ENCODE data around the gene CLDN1.

CLDN1 gene

DNA sequence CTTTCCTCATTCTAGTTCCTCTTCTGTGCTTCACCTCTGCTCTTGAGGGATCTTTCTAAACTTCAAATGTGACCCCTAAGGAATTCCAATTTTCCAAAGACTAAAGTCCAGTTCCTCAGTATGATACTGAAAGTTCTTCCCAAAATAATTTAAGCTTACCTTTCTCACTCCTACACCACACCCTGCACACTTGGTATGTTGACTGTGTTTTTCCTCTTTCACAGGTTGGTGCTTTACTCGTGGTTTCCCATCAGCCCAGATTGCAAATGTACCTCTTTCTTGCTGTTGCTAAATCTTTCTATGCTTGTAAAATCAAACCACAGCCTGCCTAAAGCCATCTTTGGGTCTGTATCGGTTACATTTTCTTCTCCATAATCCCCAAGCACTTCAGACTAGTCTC lies 35.2 kb upstream of the CLDN1 start:
- Histone ChIP-seq H3K36me3 (ENCODE audit: control insufficient read depth in 1 of 2, insufficient read depth in 2 of 2, low read length in 2 of 2) (no peaks in the 10 kb centered on the region), H3K9me3 (ENCODE audit: control insufficient read depth in 1 of 2, low read length in 2 of 2) (peaks cover 0 to 2% of the 10 kb centered on the region in 2 donors), H3K4me1 (ENCODE audit: control insufficient read depth in 1 of 2, insufficient read depth in 2 of 2, low read length in 2 of 2) (no peaks in the 10 kb centered on the region), H3K9ac (ENCODE audit: low read depth in 1 of 2, low read length in 2 of 2) (no peak overlapping the region), H3K4me3 (ENCODE audit: low read depth in 1 of 2, low read length in 2 of 2) (no peak overlapping the region), H3K27me3 (ENCODE audit: control insufficient read depth in 1 of 2, insufficient read depth in 2 of 2, low read length in 2 of 2) (no peaks in the 10 kb centered on the region), H3K27ac (ENCODE audit: low read depth, low read length) (no peak overlapping the region)

DNA sequence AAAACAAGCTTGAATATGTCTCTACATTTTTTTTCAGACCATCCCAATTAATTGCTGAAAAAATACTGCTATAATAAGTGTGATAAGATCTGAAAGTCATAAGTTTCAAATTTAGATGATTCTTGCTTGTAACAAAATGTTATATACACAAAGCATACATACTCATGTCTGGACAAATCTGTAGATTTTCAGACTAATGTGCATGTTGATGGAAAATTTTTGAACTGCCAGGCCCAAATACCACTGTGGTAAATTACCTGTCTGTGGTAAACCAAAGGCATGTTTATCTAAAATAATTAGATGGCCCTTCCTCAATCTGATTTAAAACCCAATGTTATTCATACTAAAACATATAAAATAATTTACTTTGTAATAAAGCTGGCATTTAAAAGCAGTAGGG lies 34.0 kb upstream of the CLDN1 start:
- Histone ChIP-seq H3K9me3 (ENCODE audit: control insufficient read depth in 1 of 2, low read length in 2 of 2) (peaks cover 0 to 2% of the 10 kb centered on the region in 2 donors), H3K27me3 (ENCODE audit: control insufficient read depth in 1 of 2, insufficient read depth in 2 of 2, low read length in 2 of 2) (no peaks in the 10 kb centered on the region), H3K9ac (ENCODE audit: low read depth in 1 of 2, low read length in 2 of 2) (no peak overlapping the region), H3K36me3 (ENCODE audit: control insufficient read depth in 1 of 2, insufficient read depth in 2 of 2, low read length in 2 of 2) (no peaks in the 10 kb centered on the region), H3K27ac (ENCODE audit: low read depth, low read length) (no peak overlapping the region), H3K4me1 (ENCODE audit: control insufficient read depth in 1 of 2, insufficient read depth in 2 of 2, low read length in 2 of 2) (no peaks in the 10 kb centered on the region), H3K4me3 (ENCODE audit: low read depth in 1 of 2, low read length in 2 of 2) (no peak overlapping the region)

DNA sequence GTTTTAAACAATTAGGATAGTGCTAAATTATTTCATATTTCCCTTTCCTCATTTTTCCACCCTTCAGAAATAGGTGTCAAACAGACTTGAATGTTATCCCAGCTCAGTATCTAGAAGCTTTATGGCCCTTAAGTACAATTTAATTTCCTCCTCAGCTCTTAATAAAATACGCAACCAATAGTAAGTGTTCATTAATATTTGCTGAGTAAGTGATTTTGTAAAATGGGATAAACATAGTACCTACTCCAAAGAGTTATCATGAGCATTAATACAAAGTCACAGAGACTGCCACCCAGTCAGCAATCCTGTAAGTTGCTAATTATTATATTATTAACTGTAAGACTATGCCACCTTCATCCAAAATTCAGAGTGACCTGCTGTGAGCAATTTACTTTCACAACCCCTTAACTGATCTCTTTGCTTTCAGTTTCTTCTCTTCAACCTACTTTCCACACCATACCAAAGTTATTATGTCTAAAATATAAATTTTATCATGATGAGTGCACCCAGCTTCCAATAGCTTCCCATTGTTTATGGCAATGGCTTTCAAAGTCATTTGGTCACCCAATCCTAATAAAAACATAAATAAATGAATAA lies 30.7 kb upstream of the CLDN1 start:
- Histone ChIP-seq H3K4me3 (ENCODE audit: low read depth in 1 of 2, low read length in 2 of 2) (no peak overlapping the region), H3K36me3 (ENCODE audit: control insufficient read depth in 1 of 2, insufficient read depth in 2 of 2, low read length in 2 of 2) (no peaks in the 10 kb centered on the region), H3K27me3 (ENCODE audit: control insufficient read depth in 1 of 2, insufficient read depth in 2 of 2, low read length in 2 of 2) (no peaks in the 10 kb centered on the region), H3K27ac (ENCODE audit: low read depth, low read length) (no peak overlapping the region), H3K4me1 (ENCODE audit: control insufficient read depth in 1 of 2, insufficient read depth in 2 of 2, low read length in 2 of 2) (no peaks in the 10 kb centered on the region), H3K9me3 (ENCODE audit: control insufficient read depth in 1 of 2, low read length in 2 of 2) (peaks cover 0 to 2% of the 10 kb centered on the region in 2 donors), H3K9ac (ENCODE audit: low read depth in 1 of 2, low read length in 2 of 2) (no peak overlapping the region)

DNA sequence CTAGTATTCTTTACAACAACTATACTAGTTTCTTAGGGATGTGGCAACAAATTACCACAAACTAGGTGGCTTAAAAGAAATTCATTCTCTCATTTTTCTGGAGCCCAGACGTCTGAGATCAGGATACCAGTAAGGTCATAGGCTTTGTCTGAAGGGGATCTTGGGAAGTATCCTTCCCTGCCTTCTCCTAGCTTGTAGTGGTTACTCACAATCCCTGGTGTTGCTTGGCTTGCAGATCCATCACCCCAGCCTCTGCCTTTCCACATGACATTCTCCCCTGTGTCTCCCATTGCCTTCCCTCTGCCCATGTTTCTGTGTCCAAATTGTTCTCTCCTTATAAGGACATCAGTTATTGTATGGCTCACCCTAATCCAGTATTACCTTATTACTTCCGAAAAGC lies 24.3 kb upstream of the CLDN1 start:
- Histone ChIP-seq H3K9ac (ENCODE audit: low read depth in 1 of 2, low read length in 2 of 2) (no peak overlapping the region), H3K27ac (ENCODE audit: low read depth, low read length) (no peak overlapping the region), H3K36me3 (ENCODE audit: control insufficient read depth in 1 of 2, insufficient read depth in 2 of 2, low read length in 2 of 2) (no peaks in the 10 kb centered on the region), H3K4me1 (ENCODE audit: control insufficient read depth in 1 of 2, insufficient read depth in 2 of 2, low read length in 2 of 2) (peaks cover 10% of the 10 kb centered on the region in 2 donors), H3K4me3 (ENCODE audit: low read depth in 1 of 2, low read length in 2 of 2) (no peak overlapping the region), H3K27me3 (ENCODE audit: control insufficient read depth in 1 of 2, insufficient read depth in 2 of 2, low read length in 2 of 2) (no peaks in the 10 kb centered on the region), H3K9me3 (ENCODE audit: control insufficient read depth in 1 of 2, low read length in 2 of 2) (no peaks in the 10 kb centered on the region)

DNA sequence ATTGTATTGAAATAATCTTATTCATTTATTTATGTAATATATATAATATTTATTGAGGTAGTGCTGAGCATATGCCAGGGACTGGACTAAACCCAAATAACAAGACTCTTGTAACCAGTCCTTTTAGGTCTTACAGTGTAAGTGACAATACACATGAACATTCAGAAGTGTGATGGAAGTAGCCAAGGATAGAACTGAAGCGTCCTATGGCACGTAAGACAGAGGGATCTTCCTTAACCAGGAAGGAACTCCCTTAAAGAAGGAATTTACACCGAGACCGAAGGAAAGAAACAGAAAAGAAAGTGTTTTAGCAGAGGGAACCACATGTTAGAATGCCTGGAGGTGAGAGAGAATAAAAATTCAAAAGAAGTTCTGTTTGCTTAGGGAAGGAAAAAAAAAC lies 23.6 kb upstream of the CLDN1 start:
- H3K9ac ChIP-seq (ENCODE audit: low read depth in 1 of 2, low read length in 2 of 2): no peak overlapping the region
- H3K4me3 ChIP-seq (ENCODE audit: low read depth in 1 of 2, low read length in 2 of 2): no peak overlapping the region
- H3K27me3 ChIP-seq (ENCODE audit: control insufficient read depth in 1 of 2, insufficient read depth in 2 of 2, low read length in 2 of 2): no peaks in the 10 kb centered on the region
- H3K4me1 ChIP-seq (ENCODE audit: control insufficient read depth in 1 of 2, insufficient read depth in 2 of 2, low read length in 2 of 2): peaks cover 10% of the 10 kb centered on the region in 2 donors
- no peak overlapping the region for H3K27ac ChIP-seq (ENCODE audit: low read depth, low read length)
- H3K36me3 ChIP-seq (ENCODE audit: control insufficient read depth in 1 of 2, insufficient read depth in 2 of 2, low read length in 2 of 2): no peaks in the 10 kb centered on the region
- H3K9me3 ChIP-seq (ENCODE audit: control insufficient read depth in 1 of 2, low read length in 2 of 2): no peaks in the 10 kb centered on the region

DNA sequence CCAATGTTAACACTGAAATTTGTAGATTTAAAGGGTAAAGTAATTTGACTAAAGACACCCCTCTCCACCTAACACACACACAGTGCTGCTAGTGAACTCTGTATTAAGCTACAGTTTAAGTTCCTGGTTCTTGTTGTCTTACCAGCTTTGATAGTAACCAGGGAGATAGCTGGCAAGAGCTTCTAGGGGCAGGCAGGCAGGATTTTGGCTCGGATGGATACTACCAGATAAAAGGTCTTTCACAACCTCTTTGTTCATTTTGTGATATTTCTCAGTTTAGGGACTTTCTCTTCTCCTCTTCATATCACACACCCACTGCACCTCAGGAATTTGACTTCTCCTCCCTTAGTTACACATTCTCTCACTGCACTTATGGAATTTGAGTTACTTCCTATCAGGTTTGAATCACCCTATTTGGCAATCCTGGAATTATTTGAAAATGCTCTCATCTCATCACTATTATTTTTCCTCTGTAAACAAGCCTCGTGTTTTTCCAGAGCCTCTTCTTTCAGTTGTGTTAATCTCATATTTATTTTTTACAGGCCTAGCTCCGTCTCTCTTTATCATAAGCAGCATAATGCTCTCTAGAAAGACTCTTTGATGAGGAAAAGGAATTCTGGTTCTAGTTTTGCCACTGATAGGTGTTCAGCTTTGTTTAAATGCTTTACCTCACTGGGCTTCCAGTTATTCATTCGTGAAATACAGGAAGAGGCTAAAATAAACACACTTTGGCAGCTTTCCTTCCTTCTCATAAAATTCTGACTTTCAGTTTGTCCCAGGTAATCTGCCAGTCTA lies 23.0 kb upstream of the CLDN1 start:
- Histone ChIP-seq H3K9ac (ENCODE audit: low read depth in 1 of 2, low read length in 2 of 2) (no peak overlapping the region), H3K4me1 (ENCODE audit: control insufficient read depth in 1 of 2, insufficient read depth in 2 of 2, low read length in 2 of 2) (peaks cover 10% of the 10 kb centered on the region in 2 donors), H3K27ac (ENCODE audit: low read depth, low read length) (no peak overlapping the region), H3K36me3 (ENCODE audit: control insufficient read depth in 1 of 2, insufficient read depth in 2 of 2, low read length in 2 of 2) (no peaks in the 10 kb centered on the region), H3K27me3 (ENCODE audit: control insufficient read depth in 1 of 2, insufficient read depth in 2 of 2, low read length in 2 of 2) (no peaks in the 10 kb centered on the region), H3K4me3 (ENCODE audit: low read depth in 1 of 2, low read length in 2 of 2) (no peak overlapping the region), H3K9me3 (ENCODE audit: control insufficient read depth in 1 of 2, low read length in 2 of 2) (no peaks in the 10 kb centered on the region)

DNA sequence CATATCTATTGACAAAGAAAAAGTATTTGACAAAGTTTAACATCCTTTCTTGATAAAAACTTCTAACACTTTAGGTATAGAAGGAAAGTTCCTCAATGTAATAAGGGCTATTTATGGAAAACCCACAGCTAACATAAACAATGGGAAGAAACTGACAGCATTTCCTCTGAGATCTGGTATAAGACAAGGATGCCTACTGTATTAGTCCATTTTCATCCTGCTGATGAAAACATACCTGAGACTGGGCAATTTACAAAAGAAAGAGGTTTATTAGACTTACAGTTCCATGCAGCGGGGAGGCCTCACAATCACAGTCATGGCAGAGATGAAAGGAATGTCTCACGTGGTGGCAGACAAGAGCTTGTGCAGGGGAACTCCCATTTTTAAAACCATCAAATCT lies 17.8 kb upstream of the CLDN1 start:
- H3K4me1 ChIP-seq (ENCODE audit: control insufficient read depth in 1 of 2, insufficient read depth in 2 of 2, low read length in 2 of 2): peaks cover 4% of the 10 kb centered on the region in 2 donors
- no peak overlapping the region for H3K27ac ChIP-seq (ENCODE audit: low read depth, low read length)
- H3K9ac ChIP-seq (ENCODE audit: low read depth in 1 of 2, low read length in 2 of 2): no peak overlapping the region
- H3K9me3 ChIP-seq (ENCODE audit: control insufficient read depth in 1 of 2, low read length in 2 of 2): no peaks in the 10 kb centered on the region
- no peaks in the 10 kb centered on the region for H3K27me3 ChIP-seq (ENCODE audit: control insufficient read depth in 1 of 2, insufficient read depth in 2 of 2, low read length in 2 of 2)
- H3K36me3 ChIP-seq (ENCODE audit: control insufficient read depth in 1 of 2, insufficient read depth in 2 of 2, low read length in 2 of 2): no peaks in the 10 kb centered on the region
- no peak overlapping the region for H3K4me3 ChIP-seq (ENCODE audit: low read depth in 1 of 2, low read length in 2 of 2)

DNA sequence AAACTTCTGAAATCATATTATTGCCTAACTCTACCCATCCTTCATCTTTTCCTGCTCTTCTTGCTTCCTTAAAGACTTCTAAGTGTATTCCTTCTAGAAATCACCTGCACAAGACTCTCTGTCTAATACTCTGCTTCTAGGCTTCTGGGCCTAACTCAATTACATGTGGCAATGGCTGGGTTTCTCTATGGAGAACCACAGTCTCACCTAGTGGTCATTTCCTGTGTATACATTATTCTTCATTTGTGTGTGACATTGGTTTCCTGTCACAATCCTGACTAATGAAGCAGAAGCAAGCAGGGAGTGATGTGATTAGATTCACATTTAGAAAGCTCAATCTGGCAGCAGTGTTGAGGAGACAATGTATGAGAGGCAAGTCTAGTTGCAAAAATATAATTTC lies 16.9 kb upstream of the CLDN1 start:
- Histone ChIP-seq H3K9me3 (ENCODE audit: control insufficient read depth in 1 of 2, low read length in 2 of 2) (no peaks in the 10 kb centered on the region), H3K27me3 (ENCODE audit: control insufficient read depth in 1 of 2, insufficient read depth in 2 of 2, low read length in 2 of 2) (no peaks in the 10 kb centered on the region), H3K4me1 (ENCODE audit: control insufficient read depth in 1 of 2, insufficient read depth in 2 of 2, low read length in 2 of 2) (no peaks in the 10 kb centered on the region), H3K4me3 (ENCODE audit: low read depth in 1 of 2, low read length in 2 of 2) (no peak overlapping the region), H3K27ac (ENCODE audit: low read depth, low read length) (no peak overlapping the region), H3K36me3 (ENCODE audit: control insufficient read depth in 1 of 2, insufficient read depth in 2 of 2, low read length in 2 of 2) (no peaks in the 10 kb centered on the region), H3K9ac (ENCODE audit: low read depth in 1 of 2, low read length in 2 of 2) (no peak overlapping the region)

DNA sequence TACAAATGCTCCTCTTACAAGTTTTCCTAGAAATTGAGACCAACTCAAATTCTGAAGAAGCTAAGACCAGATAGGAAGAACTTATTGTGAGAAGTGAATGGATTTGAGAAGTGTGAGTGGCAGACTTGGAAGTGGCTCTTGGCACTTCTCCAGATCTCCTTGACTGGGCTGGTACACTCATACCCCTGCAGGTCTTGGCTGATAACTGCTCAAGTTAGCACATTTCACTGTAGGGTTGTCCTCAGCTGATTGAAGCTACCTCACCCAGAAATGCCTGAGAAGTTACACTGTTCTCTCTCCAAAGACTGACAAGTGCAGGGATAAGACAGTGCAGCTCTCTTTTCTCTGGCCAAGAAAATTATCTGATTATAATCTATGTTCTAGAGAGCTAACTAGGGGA lies 16.5 kb upstream of the CLDN1 start:
- Histone ChIP-seq H3K36me3 (ENCODE audit: control insufficient read depth in 1 of 2, insufficient read depth in 2 of 2, low read length in 2 of 2) (no peaks in the 10 kb centered on the region), H3K4me1 (ENCODE audit: control insufficient read depth in 1 of 2, insufficient read depth in 2 of 2, low read length in 2 of 2) (no peaks in the 10 kb centered on the region), H3K27me3 (ENCODE audit: control insufficient read depth in 1 of 2, insufficient read depth in 2 of 2, low read length in 2 of 2) (no peaks in the 10 kb centered on the region), H3K9me3 (ENCODE audit: control insufficient read depth in 1 of 2, low read length in 2 of 2) (no peaks in the 10 kb centered on the region), H3K9ac (ENCODE audit: low read depth in 1 of 2, low read length in 2 of 2) (no peak overlapping the region), H3K4me3 (ENCODE audit: low read depth in 1 of 2, low read length in 2 of 2) (no peak overlapping the region), H3K27ac (ENCODE audit: low read depth, low read length) (no peak overlapping the region)

DNA sequence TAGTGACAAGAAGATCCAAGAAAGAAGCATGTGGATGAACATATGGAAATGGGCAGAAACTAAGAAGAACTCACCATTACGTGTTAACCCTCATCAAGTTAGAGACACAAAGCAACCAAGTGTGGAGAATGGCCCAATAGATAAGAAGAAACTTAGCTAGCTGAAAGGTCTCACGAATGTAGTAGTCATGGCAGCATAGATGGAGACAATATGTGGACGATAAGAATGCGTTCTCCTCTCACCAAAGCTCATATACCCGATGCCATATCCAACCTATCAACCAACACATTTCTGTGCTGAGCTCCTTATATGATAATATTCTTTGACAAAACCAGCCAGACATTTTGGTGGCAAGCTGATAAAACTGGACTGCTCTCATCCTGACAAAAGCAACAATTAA lies 15.1 kb upstream of the CLDN1 start:
- Histone ChIP-seq H3K9me3 (ENCODE audit: control insufficient read depth in 1 of 2, low read length in 2 of 2) (no peaks in the 10 kb centered on the region), H3K4me1 (ENCODE audit: control insufficient read depth in 1 of 2, insufficient read depth in 2 of 2, low read length in 2 of 2) (no peaks in the 10 kb centered on the region), H3K36me3 (ENCODE audit: control insufficient read depth in 1 of 2, insufficient read depth in 2 of 2, low read length in 2 of 2) (no peaks in the 10 kb centered on the region), H3K27me3 (ENCODE audit: control insufficient read depth in 1 of 2, insufficient read depth in 2 of 2, low read length in 2 of 2) (no peaks in the 10 kb centered on the region), H3K27ac (ENCODE audit: low read depth, low read length) (no peak overlapping the region), H3K4me3 (ENCODE audit: low read depth in 1 of 2, low read length in 2 of 2) (no peak overlapping the region), H3K9ac (ENCODE audit: low read depth in 1 of 2, low read length in 2 of 2) (no peak overlapping the region)
